D721Med (cell line): ENCODE results near the gene ATP9A.

Experiments used
- DNase-seq: peaks from one replicate; pipeline ENCODE4 v3.0.0; 2011; ENCODE audit warnings: low spot score; ENCODE audit not compliant: insufficient read length
- FAIRE-seq: peaks from 2 replicates; lab custom pipeline; 2011; peaks lifted over from hg19 to GRCh38; lab: Jason Lieb, UNC
- CTCF ChIP-seq: IDR thresholded peaks from 2 replicates; pipeline ENCODE4 v1.5.1; 2012; ENCODE audit warnings: mild to moderate bottlenecking, control low read depth; ENCODE audit not compliant: insufficient read depth; ENCODE audit errors: missing control alignments

The ATP9A gene

DNA sequence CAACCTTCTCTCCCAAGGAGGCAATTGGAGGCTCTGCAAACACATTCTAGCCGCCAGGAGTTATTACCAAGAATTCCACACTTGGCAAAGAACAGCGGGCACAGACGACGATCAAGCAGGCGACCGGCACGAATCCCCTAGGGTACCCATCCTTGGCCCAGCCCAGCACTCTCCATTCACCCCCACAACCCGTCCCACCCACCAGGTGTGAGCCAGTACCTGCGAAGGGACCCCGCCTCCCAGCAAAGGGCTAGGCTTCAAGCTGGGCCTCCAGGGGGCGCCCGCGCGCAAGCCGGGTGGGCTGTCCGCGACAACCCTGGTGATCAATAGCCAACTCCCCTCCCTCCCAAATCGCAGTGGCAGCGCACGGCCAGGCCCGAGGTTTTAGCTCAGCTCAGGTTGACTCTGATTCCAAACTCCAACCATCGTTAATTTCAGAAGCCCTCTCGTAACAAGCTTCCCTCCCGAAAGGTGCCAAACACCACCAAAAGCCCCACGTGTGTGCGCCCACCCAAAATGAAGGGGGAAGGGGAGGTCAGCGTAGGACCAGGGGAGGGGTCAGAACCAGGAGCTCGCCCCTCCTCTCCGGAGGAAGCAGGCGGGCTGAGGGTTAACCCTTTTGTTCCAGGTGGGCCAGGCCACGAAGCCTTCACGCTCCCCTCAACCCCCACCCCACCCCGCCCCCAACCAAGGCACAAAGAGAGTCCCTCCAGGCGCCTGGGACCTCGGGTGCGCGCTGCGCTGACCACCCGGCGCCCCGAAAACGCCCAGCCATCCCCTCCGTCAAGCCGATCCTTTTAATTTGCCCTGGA, 32.1 kb upstream of the ATP9A start:
- TF ChIP-seq CTCF: peak; percentile 59
- FAIRE-seq (no peak), DNase-seq (peak; percentile 85)

GRCh38 chr20:51799401-51799860, 31.2 kb upstream of the ATP9A start:
- DNase-seq: no peak
- FAIRE-seq: no peak
- TF ChIP-seq CTCF: no peak

GRCh38 chr20:51797357-51798025, 29.3 kb upstream of the ATP9A start:
- no peak for DNase-seq
- TF ChIP-seq CTCF: no peak
- no peak for FAIRE-seq

- DNase-seq (no peak), FAIRE-seq (no peak)
- TF ChIP-seq CTCF: no peak
Observed at GRCh38 chr20:51796340-51796739, 28.1 kb upstream of the ATP9A start.

GRCh38 chr20:51792960-51793359, 24.8 kb upstream of the ATP9A start:
- FAIRE-seq: no peak
- DNase-seq: no peak
- no peak for TF ChIP-seq CTCF

DNA sequence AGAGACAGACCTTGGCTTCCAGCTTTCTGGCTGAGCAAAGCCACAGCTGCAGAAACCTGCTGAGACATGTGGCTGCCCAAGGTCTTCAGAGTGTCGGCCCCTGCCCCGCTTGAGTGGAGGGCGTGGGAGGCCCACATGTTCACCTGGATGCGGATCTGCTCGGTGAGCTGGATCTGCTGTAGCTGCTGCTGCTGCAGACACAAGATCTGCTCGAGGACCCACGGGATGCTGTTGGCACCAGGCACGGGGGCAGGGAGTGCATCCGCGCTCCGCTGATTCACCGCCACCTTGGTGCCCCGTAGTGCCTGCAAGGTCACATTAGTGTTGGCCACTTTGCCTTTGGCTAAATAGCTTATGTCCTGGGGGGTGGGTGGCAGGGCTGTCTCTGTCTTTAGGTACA, 23.4 kb upstream of the ATP9A start:
- FAIRE-seq (no peak), DNase-seq (no peak)
- no peak for TF ChIP-seq CTCF

GRCh38 chr20:51790256-51790655, 22.1 kb upstream of the ATP9A start:
- no peak for TF ChIP-seq CTCF

More at GRCh38 chr20:51790256-51790655, 22.1 kb upstream of the ATP9A start:
- DNase-seq (no peak), FAIRE-seq (no peak)
